Skeletal muscle satellite cell (primary cell): ENCODE measurements around the gene CCDC137. TPM values are rescaled to one million over a fixed set of nuclear protein-coding genes. Genes with fewer than 3 reads are reported as not detected.
"Not testable (repeated sequence)": the region's sequence is repeated elsewhere in the genome, so short reads cannot be mapped to it uniquely, and the experiment has no call there.

Experiments used
- H3K27me3 ChIP-seq: 2 replicates; pipeline ENCODE4 v1.7.0; 2013; ENCODE audit warnings: low read length; ENCODE audit not compliant: control insufficient read depth, insufficient read depth
- H3K36me3 ChIP-seq: 2 replicates; pipeline ENCODE4 v1.7.0; 2013; ENCODE audit warnings: mild to moderate bottlenecking, control low read depth, low read length; ENCODE audit not compliant: insufficient read depth
- H3K4me1 ChIP-seq: 2 replicates; pipeline ENCODE4 v1.7.0; 2013; ENCODE audit warnings: low read length; ENCODE audit not compliant: control insufficient read depth, insufficient read depth
- H3K4me2 ChIP-seq: 2 replicates; pipeline ENCODE4 v1.7.0; 2013; ENCODE audit warnings: mild to moderate bottlenecking, low read length
- H3K4me3 ChIP-seq: 2 replicates; pipeline ENCODE4 v1.7.0; 2013; ENCODE audit warnings: low read length
- H3K9ac ChIP-seq: 2 replicates; pipeline ENCODE4 v1.7.0; 2013; ENCODE audit warnings: mild to moderate bottlenecking, low read depth, low read length, moderate library complexity
- H3K9me3 ChIP-seq: replicated peaks from 2 replicates; pipeline ENCODE4 v1.7.0; 2013; ENCODE audit warnings: mild to moderate bottlenecking, control low read depth, low read length
- total RNA-seq: library from RNA; depleted of rRNA; stranded (reverse); fragments of >200 nt; gene quantifications from 2 replicates; pipeline ENCODE4 v1.2.3, GENCODE V29; 2012; rRNA removed

CCDC137 gene
- total RNA-seq = 9.0 and 9.6 TPM in 2 replicates

- Histone ChIP-seq H3K4me2 (peak within 1 kb of the TSS; percentile 95), H3K9ac (peak within 1 kb of the TSS; percentile 94), H3K4me3 (peak within 1 kb of the TSS; percentile 95), H3K4me1 (peaks cover 21% of the 10 kb centered on the region), H3K27me3 (no peaks in the 10 kb centered on the region), H3K36me3 (peaks cover 32% of the 10 kb centered on the region), H3K9me3 (no peaks in the 10 kb centered on the region)
Measured at GRCh38 chr17:81666342-81667191, at the start of gene CCDC137, which contains the start of gene OXLD1. Gene CCDC137, plus strand, starts transcription at chr17:81666737. Its CDS starts 30 bp downstream, at chr17:81666767. Gene OXLD1, minus strand, starts transcription at chr17:81666605. Its CDS starts 28 bp downstream, at chr17:81666577.

- Histone ChIP-seq H3K4me1 (peaks cover 15% of the 10 kb centered on the region), H3K36me3 (peaks cover 53% of the 10 kb centered on the region), H3K9ac (no peak overlapping the region), H3K4me3 (no peak overlapping the region), H3K4me2 (no peak overlapping the region), H3K9me3 (no peaks in the 10 kb centered on the region), H3K27me3 (no peaks in the 10 kb centered on the region)
Measured at GRCh38 chr17:81616877-81617276, 49.7 kb upstream of the CCDC137 start.

- not testable (repeated sequence) for H3K4me2 ChIP-seq, H3K9ac ChIP-seq, H3K9me3 ChIP-seq, H3K4me3 ChIP-seq, H3K27me3 ChIP-seq
- Histone ChIP-seq H3K36me3 (peaks cover 49% of the 10 kb centered on the region), H3K4me1 (peaks cover 15% of the 10 kb centered on the region)
Measured at GRCh38 chr17:81618307-81618706, 48.2 kb upstream of the CCDC137 start.

GRCh38 chr17:81621494-81622130 lies 44.9 kb upstream of the CCDC137 start:
- Histone ChIP-seq H3K9me3 (no peaks in the 10 kb centered on the region), H3K4me2 (no peak overlapping the region), H3K36me3 (peaks cover 58% of the 10 kb centered on the region), H3K27me3 (no peaks in the 10 kb centered on the region), H3K4me1 (no peaks in the 10 kb centered on the region), H3K9ac (no peak overlapping the region), H3K4me3 (no peak overlapping the region)

DNA sequence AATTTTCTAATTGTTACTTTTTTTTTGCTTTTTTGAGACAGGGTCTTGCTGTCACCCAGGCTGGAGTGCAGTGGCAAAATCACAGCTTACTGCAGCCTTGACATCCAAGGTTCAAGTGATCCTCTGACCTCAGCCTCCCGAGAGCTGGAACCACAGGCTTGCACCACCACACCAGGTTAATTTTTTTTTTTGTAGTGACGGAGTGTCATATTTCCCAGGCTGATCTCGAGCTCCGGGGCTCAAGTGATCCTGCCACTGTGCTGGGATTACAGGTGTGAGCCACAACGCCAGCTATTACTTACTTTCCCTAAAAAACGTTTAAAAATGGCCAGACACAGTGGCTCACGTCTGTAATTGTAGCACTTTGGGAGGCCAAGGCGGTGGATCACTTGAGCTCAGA lies 36.3 kb upstream of the CCDC137 start:
- peaks cover 35% of the 10 kb centered on the region for H3K36me3 ChIP-seq
- H3K9ac ChIP-seq = no peak overlapping the region
- no peak overlapping the region for H3K4me3 ChIP-seq
- H3K4me2 ChIP-seq = no peak overlapping the region
- H3K4me1 ChIP-seq = peaks cover under 1% of the 10 kb centered on the region
- no peaks in the 10 kb centered on the region for H3K9me3 ChIP-seq
- no peaks in the 10 kb centered on the region for H3K27me3 ChIP-seq

DNA sequence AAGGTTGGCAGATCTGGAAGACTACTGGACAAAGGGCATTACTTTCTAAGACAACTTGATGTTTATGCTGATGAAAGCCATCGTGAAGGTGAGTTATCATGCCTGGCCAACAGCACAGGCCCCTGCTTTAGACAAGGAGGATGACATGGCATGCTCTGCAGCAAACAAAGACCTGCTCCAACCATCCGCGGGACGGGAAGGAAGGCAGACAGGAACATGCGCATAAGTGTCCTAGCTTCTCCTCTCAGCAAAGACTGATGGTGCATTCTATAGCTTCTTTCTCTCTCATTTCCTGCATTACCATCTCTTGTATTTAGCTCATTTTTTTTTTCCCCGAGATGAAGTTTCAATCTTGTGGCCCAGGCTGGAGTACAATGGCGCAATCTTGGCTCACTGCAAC lies 35.1 kb upstream of the CCDC137 start:
- Histone ChIP-seq H3K4me1 (peaks cover 6% of the 10 kb centered on the region), H3K4me3 (no peak overlapping the region), H3K9me3 (no peaks in the 10 kb centered on the region), H3K36me3 (peaks cover 28% of the 10 kb centered on the region), H3K9ac (no peak overlapping the region), H3K4me2 (no peak overlapping the region), H3K27me3 (no peaks in the 10 kb centered on the region)

GRCh38 chr17:81635431-81635830 lies 31.1 kb upstream of the CCDC137 start:
- H3K9ac ChIP-seq = peak overlapping the region; percentile 96
- H3K9me3 ChIP-seq = no peaks in the 10 kb centered on the region
- H3K36me3 ChIP-seq = peaks cover 8% of the 10 kb centered on the region
- peak overlapping the region; percentile 90 for H3K4me2 ChIP-seq
- no peaks in the 10 kb centered on the region for H3K27me3 ChIP-seq
- peak overlapping the region; percentile 95 for H3K4me3 ChIP-seq
- H3K4me1 ChIP-seq = peaks cover 6% of the 10 kb centered on the region

GRCh38 chr17:81635973-81636504 lies 30.5 kb upstream of the CCDC137 start:
- H3K9me3 ChIP-seq = no peaks in the 10 kb centered on the region
- H3K36me3 ChIP-seq = peaks cover 8% of the 10 kb centered on the region
- peak overlapping the region; percentile 95 for H3K4me3 ChIP-seq
- H3K4me2 ChIP-seq = peak overlapping the region; percentile 90
- H3K9ac ChIP-seq = peak overlapping the region; percentile 96
- no peaks in the 10 kb centered on the region for H3K27me3 ChIP-seq
- H3K4me1 ChIP-seq = peaks cover 6% of the 10 kb centered on the region

DNA sequence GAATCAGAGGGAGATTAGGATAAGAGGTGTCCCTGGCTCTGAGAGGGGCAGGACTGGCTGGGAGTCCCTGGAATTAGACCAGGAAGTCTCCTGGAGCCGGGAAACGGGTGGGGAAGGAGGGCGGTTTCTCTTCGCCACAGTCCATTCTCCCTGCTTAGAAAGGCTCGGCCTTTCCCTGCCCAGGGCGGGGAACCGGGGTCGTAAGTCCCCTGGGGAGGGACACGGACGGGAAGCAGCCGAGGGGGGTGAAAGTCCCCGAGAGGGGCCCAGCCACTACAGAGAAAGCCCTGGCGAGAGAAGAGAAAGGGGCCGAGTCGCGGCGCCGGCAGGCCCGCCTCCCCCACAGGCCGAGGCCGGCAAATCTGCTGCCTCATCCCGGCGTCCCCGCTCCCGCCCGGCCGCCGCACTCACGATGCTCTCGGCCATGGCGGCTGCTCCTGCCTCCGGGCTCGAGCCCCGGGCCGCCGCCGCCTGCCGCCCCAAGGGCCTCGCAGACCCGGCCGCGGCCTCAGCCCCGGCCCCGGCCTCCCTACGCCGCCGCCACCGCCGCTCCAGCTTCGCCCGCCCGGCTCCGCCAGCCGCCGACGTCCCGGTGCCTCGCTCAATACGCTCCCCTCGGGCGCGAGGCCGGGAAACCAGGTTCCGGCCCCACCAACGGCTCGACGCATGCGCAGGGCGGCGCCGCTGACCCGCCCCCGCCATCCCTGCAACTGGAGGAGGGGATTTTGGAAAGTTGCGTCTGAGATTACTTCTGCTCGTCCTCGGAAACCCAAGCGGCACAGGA lies 29.8 kb upstream of the CCDC137 start, which contains the start of the genes NPLOC4 and TSPAN10:
TSS of gene NPLOC4 (minus strand) at position 608 of the 784 bp plus-strand sequence. CDS start at position 426, 182 bp downstream.
TSS of gene TSPAN10 (plus strand) at position 692 of the 784 bp plus-strand sequence. CDS start 5,217 bp downstream, outside the sequence.
- Histone ChIP-seq H3K9ac (peak within 1 kb of the TSS; percentile 96), H3K27me3 (no peaks in the 10 kb centered on the region), H3K4me2 (peak within 1 kb of the TSS; percentile 90)

GRCh38 chr17:81638683-81639082 lies 27.9 kb upstream of the CCDC137 start:
- Histone ChIP-seq H3K27me3 (no peaks in the 10 kb centered on the region), H3K4me1 (peaks cover 19% of the 10 kb centered on the region), H3K36me3 (no peaks in the 10 kb centered on the region), H3K9ac (no peak overlapping the region), H3K4me3 (no peak overlapping the region), H3K4me2 (no peak overlapping the region), H3K9me3 (no peaks in the 10 kb centered on the region)

More for the DNA sequence above, 29.8 kb upstream of the CCDC137 start, which contains the start of the genes NPLOC4 and TSPAN10:
- Histone ChIP-seq H3K4me3 (peak within 1 kb of the TSS; percentile 95), H3K9me3 (no peaks in the 10 kb centered on the region), H3K4me1 (peaks cover 10% of the 10 kb centered on the region), H3K36me3 (peaks cover 4% of the 10 kb centered on the region)
